GM12891 (cell line): ENCODE data around the gene TBC1D22A.

Experiments used
- POLR2A ChIP-seq: IDR thresholded peaks from 2 replicates; pipeline ENCODE4 v1.6.1; 2011; ENCODE audit warnings: low read depth, low read length, control low read depth
- POLR2AphosphoS5 ChIP-seq: IDR thresholded peaks from 2 replicates; pipeline ENCODE4 v1.6.1; 2011; ENCODE audit warnings: low read depth, low read length, control low read depth
- POU2F2 ChIP-seq: IDR thresholded peaks from 2 replicates; pipeline ENCODE4 v1.6.1; 2011; ENCODE audit warnings: low read depth, mild to moderate bottlenecking, control low read depth, low read length, moderate library complexity
- SPI1 ChIP-seq: IDR thresholded peaks from 2 replicates; pipeline ENCODE4 v1.6.1; 2011; ENCODE audit warnings: low read depth, low read length, control low read depth
- TAF1 ChIP-seq: IDR thresholded peaks from 2 replicates; pipeline ENCODE4 v1.6.1; 2011; ENCODE audit warnings: low read depth, low read length, control low read depth

- TF ChIP-seq POLR2A = no peak
- TF ChIP-seq POLR2AphosphoS5 = no peak
- no peak for TF ChIP-seq SPI1
- no peak for TF ChIP-seq TAF1
- no peak for TF ChIP-seq POU2F2
These were observed 360.1 kb downstream of the TBC1D22A start for GRCh38 chr22:47122441-47123000.
